Common myeloid progenitor, CD34-positive (primary cell): Measurements from ENCODE around the gene IGSF21.

Source experiments
- CTCF ChIA-PET: fragments of 350-600 bp; sonication (Branson Sonifier 250); formaldehyde crosslinking; loops from one replicate; lab custom pipeline; 2021; ENCODE audit warnings: antibody characterized with exemption; lab: Charles Lee
- POLR2A ChIA-PET: fragments of 350-600 bp; sonication (Branson Sonifier 250); formaldehyde crosslinking; loops from one replicate; lab custom pipeline; 2021; ENCODE audit warnings: antibody characterized with exemption; lab: Charles Lee
- DNase-seq, 3 donors: peaks; one replicate each; pipeline versions ENCODE4 v3.0.0 to v3.0.0-alpha.2; 2013
- H3K27ac ChIP-seq, 2 experiments: 1 replicate in 1 of 2; 2 replicates in 1 of 2; pipeline ENCODE4 v1.7.0; 2013; ENCODE audit warnings: inconsistent platforms in 2 of 2, low read length in 2 of 2, mild to moderate bottlenecking in 2 of 2, low read depth in 1 of 2, moderate library complexity in 1 of 2; ENCODE audit not compliant: severe bottlenecking in 2 of 2, insufficient read depth in 1 of 2, poor library complexity in 1 of 2
- H3K27me3 ChIP-seq, 5 experiments: replicated peaks in 2 of 5; 1 replicate in 3 of 5; 2 replicates in 2 of 5; pipeline versions ENCODE4 v1.6.1 to v1.7.0; 2013; ENCODE audit warnings: low read length in 4 of 5, mild to moderate bottlenecking in 2 of 5, moderate library complexity in 2 of 5, inconsistent platforms in 1 of 5; ENCODE audit not compliant: insufficient read depth in 5 of 5, control insufficient read depth in 4 of 5
- H3K36me3 ChIP-seq, 4 experiments: 1 replicate in 2 of 4; 2 replicates in 2 of 4; pipeline versions ENCODE4 v1.6.1 to v1.7.0; 2013; ENCODE audit warnings: low read length in 3 of 4, control low read depth in 1 of 4, mild to moderate bottlenecking in 1 of 4; ENCODE audit not compliant: control insufficient read depth in 4 of 4, insufficient read depth in 4 of 4
- H3K4me1 ChIP-seq, 4 experiments: 1 replicate in 3 of 4; 2 replicates in 1 of 4; pipeline versions ENCODE4 v1.6.1 to v1.7.1; 2013; ENCODE audit warnings: low read length in 3 of 4, mild to moderate bottlenecking in 3 of 4, control low read depth in 1 of 4, inconsistent platforms in 1 of 4, moderate library complexity in 1 of 4; ENCODE audit not compliant: control insufficient read depth in 4 of 4, insufficient read depth in 4 of 4; ENCODE audit errors: control extremely low read depth in 1 of 4
- H3K4me3 ChIP-seq, 7 experiments: 1 replicate in 4 of 7; 2 replicates in 3 of 7; pipeline versions ENCODE4 v1.5.1 to v1.7.0; 2013; ENCODE audit warnings: mild to moderate bottlenecking in 7 of 7, low read length in 6 of 7, moderate library complexity in 6 of 7, inconsistent platforms in 2 of 7, low read depth in 2 of 7, control low read depth in 1 of 7; ENCODE audit not compliant: insufficient read depth in 4 of 7, control insufficient read depth in 1 of 7; ENCODE audit errors: extremely low read depth in 1 of 7
- H3K9me3 ChIP-seq, 5 experiments: 1 replicate in 4 of 5; 2 replicates in 1 of 5; pipeline versions ENCODE4 v1.6.1 to v1.7.1; 2013; ENCODE audit warnings: low read length in 4 of 5, mild to moderate bottlenecking in 2 of 5, inconsistent platforms in 1 of 5, low read depth in 1 of 5, moderate library complexity in 1 of 5; ENCODE audit not compliant: control insufficient read depth in 4 of 5, insufficient read depth in 2 of 5; ENCODE audit errors: control extremely low read depth in 1 of 5
- WGBS: methylation state at CpG from one replicate; pipeline ENCODE4 v1.1.5; 2013; ENCODE audit not compliant: insufficient coverage; 5-methylcytosine and 5-hydroxymethylcytosine counted together

Gene IGSF21

GRCh38 chr1:18176619-18177018 lies 69.0 kb downstream of the IGSF21 start:
- DNase-seq, result no peak
- Histone ChIP-seq H3K27me3 (peaks cover 0 to 31% (median 5%) of the 10 kb centered on the region in 5 experiments), H3K4me3 (no peak overlapping the region), H3K4me1 (no peaks in the 10 kb centered on the region), H3K9me3 (peaks cover 0 to 2% (median 0%) of the 10 kb centered on the region in 5 experiments), H3K36me3 (no peaks in the 10 kb centered on the region), H3K27ac (no peak overlapping the region)
- CTCF ChIA-PET, result no interaction called here
- POLR2A ChIA-PET, result no interaction called here
- WGBS, result 13% methylated on average over 1 of the region's 4 CpGs

GRCh38 chr1:18178111-18178510 lies 70.5 kb downstream of the IGSF21 start:
- POLR2A ChIA-PET, result no interaction called here
- Histone ChIP-seq H3K36me3 (no peaks in the 10 kb centered on the region), H3K9me3 (no peaks in the 10 kb centered on the region), H3K4me1 (no peaks in the 10 kb centered on the region), H3K27ac (no peak overlapping the region), H3K4me3 (no peak overlapping the region), H3K27me3 (peaks cover 0 to 33% (median 5%) of the 10 kb centered on the region in 5 experiments)
- peak in 2 of 3 donors; percentile 12 to 23 for DNase-seq
- WGBS, result no CpG with 5 or more reads among the region's 8 CpGs
- CTCF ChIA-PET, result no interaction called here

- no peak overlapping the region for H3K27ac ChIP-seq
- no peaks in the 10 kb centered on the region for H3K9me3 ChIP-seq
- 92% methylated on average over 7 of the region's 7 CpGs for WGBS
- no peak for DNase-seq
- ChIA-PET POLR2A (no interaction called here), CTCF (no interaction called here)
- H3K4me3 ChIP-seq, result no peak overlapping the region
- no peaks in the 10 kb centered on the region for H3K4me1 ChIP-seq
- H3K36me3 ChIP-seq, result no peaks in the 10 kb centered on the region
- peaks cover 0 to 35% (median 5%) of the 10 kb centered on the region in 5 experiments for H3K27me3 ChIP-seq
Observed at GRCh38 chr1:18179009-18179408, 71.4 kb downstream of the IGSF21 start.

- H3K36me3 ChIP-seq, result no peaks in the 10 kb centered on the region
- DNase-seq, result no peak
- CTCF ChIA-PET, result no interaction called here
- H3K27ac ChIP-seq, result no peak overlapping the region
- peaks cover 0 to 25% (median 4%) of the 10 kb centered on the region in 5 experiments for H3K27me3 ChIP-seq
- WGBS, result 59% methylated on average over 13 of the region's 13 CpGs
- H3K4me1 ChIP-seq, result no peaks in the 10 kb centered on the region
- H3K4me3 ChIP-seq, result no peak overlapping the region
- POLR2A ChIA-PET, result no interaction called here
- no peaks in the 10 kb centered on the region for H3K9me3 ChIP-seq
Observed at GRCh38 chr1:18182398-18183160, 75.0 kb downstream of the IGSF21 start.

- no peaks in the 10 kb centered on the region for H3K9me3 ChIP-seq
- no peak overlapping the region for H3K27ac ChIP-seq
- no peaks in the 10 kb centered on the region for H3K36me3 ChIP-seq
- H3K4me3 ChIP-seq, result no peak overlapping the region
- peaks cover 0 to 19% (median 4%) of the 10 kb centered on the region in 5 experiments for H3K27me3 ChIP-seq
- ChIA-PET CTCF (no interaction called here), POLR2A (no interaction called here)
- no peak for DNase-seq
- 89% methylated on average over 5 of the region's 7 CpGs for WGBS
- H3K4me1 ChIP-seq, result no peaks in the 10 kb centered on the region
Observed at GRCh38 chr1:18183533-18183932, 75.9 kb downstream of the IGSF21 start.

GRCh38 chr1:18187054-18187453 lies 79.5 kb downstream of the IGSF21 start:
- Histone ChIP-seq H3K4me3 (no peak overlapping the region), H3K27me3 (peaks cover 0 to 31% (median 2%) of the 10 kb centered on the region in 5 experiments), H3K4me1 (no peaks in the 10 kb centered on the region), H3K27ac (no peak overlapping the region), H3K36me3 (no peaks in the 10 kb centered on the region), H3K9me3 (no peaks in the 10 kb centered on the region)
- 90% methylated on average over 2 of the region's 5 CpGs for WGBS
- ChIA-PET CTCF (no interaction called here), POLR2A (no interaction called here)
- no peak for DNase-seq

GRCh38 chr1:18188820-18189517 lies 81.4 kb downstream of the IGSF21 start:
- no peak for DNase-seq
- no peaks in the 10 kb centered on the region for H3K36me3 ChIP-seq
- H3K27ac ChIP-seq, result no peak overlapping the region
- peaks cover 0 to 37% (median 2%) of the 10 kb centered on the region in 5 experiments for H3K27me3 ChIP-seq
- H3K9me3 ChIP-seq, result no peaks in the 10 kb centered on the region
- no peak overlapping the region for H3K4me3 ChIP-seq
- 97% methylated on average over 6 of the region's 9 CpGs for WGBS
- no peaks in the 10 kb centered on the region for H3K4me1 ChIP-seq
- CTCF ChIA-PET, result interaction anchor here (0.9 kb wide), 1 partner anchor 31 kb away, joined by 3 read pairs; no protein-coding TSS in a partner anchor
- POLR2A ChIA-PET, result no interaction called here
